Measurements from ENCODE around the gene PTF1A.

Gene PTF1A

DNA sequence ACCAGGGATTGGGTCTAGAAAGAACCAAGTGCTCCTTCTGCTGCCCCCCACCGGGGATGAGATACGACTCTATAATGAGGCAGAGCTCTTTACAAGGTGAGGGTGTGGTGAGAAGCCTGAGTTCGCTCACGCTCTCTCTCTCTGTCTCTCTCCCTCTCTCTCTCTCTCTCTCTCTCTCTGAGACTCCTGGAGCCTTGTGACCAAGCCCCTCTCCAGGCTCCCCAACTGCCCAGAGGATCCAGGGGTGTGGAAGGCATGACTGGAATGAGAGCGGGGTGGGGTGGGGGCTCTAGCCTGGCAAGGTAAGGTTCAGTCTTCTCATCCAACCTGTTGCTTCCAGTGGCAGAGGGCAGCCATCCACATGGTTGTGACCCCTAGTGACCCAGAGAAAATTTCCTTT, 3.1 kb upstream of the PTF1A start:
- no peak for DNase-seq

GRCh38 chr10:23190872-23191763, 994 bp upstream of the PTF1A start:
- no peak for DNase-seq

DNA sequence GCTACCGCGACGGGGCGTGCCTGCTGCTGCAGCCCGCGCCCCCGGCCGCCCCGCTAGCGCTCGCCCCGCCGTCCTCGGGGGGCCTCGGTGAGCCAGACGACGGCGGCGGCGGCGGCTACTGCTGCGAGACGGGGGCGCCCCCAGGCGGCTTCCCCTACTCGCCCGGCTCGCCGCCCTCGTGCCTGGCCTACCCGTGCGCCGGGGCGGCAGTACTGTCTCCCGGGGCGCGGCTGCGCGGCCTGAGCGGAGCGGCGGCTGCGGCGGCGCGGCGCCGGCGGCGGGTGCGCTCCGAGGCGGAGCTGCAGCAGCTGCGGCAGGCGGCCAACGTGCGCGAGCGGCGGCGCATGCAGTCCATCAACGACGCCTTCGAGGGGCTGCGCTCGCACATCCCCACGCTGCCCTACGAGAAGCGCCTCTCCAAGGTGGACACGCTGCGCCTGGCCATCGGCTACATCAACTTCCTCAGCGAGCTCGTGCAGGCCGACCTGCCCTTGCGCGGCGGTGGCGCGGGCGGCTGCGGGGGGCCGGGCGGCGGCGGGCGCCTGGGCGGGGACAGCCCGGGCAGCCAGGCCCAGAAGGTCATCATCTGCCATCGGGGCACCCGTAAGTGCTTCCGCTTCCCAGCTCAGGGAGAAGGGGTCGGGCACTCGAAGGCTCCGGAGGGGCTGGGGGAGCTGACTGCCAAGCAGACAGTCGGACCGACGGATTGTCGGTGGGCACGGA, 761 bp downstream of the PTF1A start:
- no peak for DNase-seq

- no peak for DNase-seq
Measured at GRCh38 chr10:23193435-23194074, 1.4 kb downstream of the PTF1A start.

GRCh38 chr10:23194471-23194965, 2.4 kb downstream of the PTF1A start:
- no peak for DNase-seq

DNA sequence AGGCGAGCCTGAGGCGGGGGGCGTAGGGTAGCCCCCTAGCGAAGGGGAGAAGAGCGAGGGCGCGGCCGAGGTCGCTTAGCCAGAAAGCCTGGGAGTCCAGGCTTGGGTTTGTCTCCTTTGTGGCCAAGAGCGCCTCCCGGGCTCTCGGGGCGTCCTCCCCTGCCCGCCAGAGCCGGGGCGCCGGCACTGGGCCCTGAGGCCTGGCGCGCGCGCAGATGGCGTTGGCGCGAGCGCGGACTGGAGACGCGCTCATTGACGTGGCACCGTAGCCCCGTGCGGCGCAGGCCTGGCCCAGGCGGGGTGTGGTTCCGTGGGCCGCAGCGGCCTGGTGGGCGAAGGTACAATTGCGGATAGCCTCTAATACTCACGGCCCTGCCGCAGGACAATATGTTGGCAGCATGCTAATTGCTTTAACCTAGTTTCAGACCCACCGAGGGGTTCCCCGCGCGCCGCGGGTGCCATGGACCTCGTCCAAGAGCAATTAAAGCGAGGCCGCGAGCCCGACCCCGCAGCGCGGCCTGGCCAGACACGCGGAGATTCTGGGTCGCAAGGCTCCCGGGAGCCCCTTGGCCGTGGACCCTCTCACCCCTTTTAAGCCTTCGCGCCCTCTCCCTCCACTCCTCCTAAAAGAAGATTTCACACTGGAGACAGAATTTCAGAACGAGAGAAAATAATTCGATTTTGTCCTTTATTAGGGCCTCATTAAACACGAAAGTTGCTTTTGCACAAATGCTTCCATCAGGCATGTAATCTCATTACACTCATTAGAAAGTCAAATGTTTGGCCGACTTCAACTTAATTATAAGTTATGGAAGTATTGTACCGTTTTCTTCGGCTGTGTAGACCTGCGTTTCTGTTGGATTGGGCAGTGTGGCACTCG, 3.1 kb downstream of the PTF1A start:
- DNase-seq, result no peak

DNA sequence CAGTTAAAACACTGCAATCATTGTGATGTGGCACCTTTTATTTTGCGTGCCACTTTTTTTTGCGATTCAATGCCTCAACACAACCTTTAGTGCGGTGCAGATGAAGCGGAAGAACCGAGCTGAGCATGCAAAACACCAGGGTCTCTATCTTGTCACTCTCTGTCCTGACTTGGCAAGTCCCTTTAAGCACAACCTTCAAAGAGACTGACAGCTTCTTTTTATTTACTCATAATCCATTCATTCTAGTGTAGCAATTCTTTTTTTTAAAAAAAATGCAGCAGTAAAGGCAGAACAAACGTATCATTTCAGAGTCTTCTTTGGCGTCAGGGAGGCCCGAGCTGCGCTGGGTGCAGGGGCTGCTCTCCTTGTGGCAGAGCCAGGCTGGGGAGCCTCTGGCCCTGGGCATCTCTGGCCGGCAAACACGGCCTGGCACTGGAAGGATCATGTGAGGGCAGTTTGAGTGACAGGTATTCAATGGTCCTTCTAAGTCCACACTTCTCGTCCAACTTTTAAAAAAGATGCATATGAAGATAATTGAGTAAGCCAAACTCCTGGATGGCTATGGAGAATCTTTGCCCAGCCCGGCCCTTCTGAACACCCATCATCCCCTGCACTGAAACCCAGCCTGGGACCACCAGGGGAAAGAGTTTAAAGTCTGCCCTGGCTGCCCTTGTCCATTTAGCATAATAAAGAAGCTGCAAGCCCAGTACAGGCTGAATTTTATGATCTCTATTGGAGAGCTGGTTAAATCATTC, 3.9 kb downstream of the PTF1A start:
- DNase-seq, result no peak

DNA sequence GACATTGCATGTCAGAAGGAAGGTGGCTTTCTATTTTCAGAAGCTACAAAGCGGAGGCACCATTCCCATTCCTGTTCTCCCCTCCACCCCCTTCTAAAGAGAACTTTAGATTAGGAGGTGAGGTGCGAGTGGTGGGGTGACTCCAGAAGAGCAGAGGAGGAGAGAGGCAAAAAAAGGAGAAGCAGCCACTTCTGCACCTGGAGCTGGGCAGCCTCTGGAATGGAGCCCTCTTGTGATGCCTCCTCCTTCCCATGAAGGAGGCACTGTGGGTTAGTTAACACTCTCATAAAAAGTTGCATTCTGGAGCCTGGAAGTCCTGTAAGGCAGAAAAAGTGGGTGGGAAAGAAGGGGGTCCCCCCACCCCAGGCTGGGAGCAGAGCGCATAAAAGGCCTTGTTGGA, 4.8 kb downstream of the PTF1A start:
- DNase-seq, result no peak

DNA sequence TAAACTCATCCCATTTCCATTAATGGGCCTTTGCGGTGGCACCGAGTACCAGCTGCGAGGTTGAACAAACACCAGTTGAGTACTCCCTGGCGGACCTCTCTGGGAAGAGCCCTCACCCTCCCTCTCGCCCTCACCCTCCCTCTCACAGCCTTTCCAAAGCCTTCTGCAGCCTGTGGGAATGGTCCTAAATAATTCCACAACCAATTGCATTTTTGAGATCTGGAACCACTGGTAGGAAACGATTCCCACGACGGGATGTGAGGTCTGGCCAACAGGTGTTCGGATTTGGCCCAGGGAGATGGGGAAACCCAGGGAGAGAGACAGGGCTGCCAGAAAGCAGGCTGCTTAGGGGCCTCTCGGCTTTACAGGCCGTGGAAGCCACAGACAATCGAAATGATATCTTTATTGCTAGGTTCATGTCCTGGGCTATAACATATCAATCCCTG, 5.3 kb downstream of the PTF1A start:
- no peak for DNase-seq

GRCh38 chr10:23198610-23198939, 6.5 kb downstream of the PTF1A start:
- DNase-seq, result no peak

GRCh38 chr10:23198940-23199767, 7.0 kb downstream of the PTF1A start:
- no peak for DNase-seq

DNA sequence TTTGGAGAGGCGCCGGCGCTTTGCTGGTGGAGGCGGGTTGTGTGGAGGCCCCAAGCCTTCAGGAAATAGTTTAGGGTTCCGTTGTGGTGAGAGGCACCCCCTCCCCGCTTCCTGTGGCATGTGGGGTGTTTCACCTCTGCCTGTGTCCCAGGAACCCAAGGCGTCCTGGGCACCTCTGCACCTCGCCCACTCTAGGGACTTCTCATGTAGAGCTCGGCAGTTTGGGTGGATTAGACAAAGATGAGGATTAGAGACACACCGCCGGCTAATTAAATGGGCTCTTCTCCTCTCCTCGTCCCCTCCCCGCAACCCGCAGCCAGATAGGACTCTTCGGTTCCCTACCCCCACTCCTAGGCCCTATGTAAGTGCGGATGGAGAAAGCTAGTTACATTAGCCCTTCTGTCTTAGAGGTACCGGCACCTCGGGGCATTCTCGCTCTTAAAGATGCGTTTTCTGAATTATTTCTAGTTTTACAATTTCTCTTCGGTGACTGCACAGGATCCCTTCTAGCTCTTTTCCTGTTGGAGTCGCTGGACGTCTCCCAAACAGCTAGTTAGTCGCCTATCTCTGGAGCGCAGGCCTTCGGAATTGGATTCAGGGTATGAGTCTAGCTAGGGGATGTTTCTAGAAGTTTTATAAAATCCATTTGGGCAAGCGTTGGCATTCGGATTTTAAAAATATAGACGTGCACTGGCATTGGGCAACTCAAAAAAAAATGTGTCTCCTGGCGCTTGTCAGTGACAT, 7.8 kb downstream of the PTF1A start:
- no peak for DNase-seq

DNA sequence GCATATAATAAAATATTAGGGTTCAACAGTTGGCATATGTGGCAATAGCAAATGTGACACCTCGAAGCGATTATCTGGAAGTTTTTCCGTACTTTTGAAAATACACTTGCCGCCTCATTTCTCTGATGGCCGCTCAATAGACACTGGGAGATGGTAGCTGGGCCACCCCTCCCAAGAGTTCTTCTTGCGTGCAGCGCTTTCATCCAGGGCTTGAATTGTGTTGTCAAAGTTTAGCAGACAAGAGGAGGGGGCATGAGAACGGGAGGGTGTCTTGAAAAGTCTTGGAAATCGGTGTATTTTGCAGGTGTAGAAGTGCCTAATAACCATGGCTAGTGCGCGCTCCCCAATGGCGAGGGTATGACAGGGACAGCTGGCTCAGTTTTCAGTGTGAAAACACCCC, 8.5 kb downstream of the PTF1A start:
- DNase-seq, result no peak

DNA sequence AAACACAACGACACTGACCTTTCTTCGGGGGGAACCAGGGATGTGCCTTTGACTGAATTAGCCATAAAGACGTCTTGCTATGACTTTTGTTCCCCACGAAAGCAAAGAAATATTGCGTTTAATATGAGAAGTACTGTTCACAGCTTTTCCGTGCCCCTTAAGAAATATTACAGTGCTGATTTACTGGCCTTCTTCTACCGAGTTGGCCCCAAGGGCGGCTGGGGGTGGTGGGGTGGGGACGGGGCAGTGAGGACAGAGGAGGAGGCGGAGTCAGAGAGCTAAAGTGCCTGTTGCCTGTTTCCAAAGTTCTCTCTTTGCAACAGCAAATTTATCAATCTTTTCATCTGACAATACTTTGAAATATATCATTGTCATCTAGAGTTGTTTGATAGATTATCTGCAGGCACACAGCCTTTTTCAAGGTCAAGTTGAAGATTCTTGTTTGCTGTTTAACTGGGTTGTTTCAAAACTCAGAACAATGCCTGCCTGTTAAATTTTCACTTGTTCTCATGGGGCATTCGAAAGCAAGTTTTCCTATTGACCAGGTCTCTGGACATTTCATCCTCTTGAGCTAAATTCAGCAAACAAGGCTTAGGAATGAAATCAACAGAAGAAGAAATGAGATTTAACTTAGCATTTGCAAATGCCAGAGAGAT, 9.0 kb downstream of the PTF1A start:
- DNase-seq, result no peak

- no peak for DNase-seq
Measured at GRCh38 chr10:23201837-23202236, 9.7 kb downstream of the PTF1A start.

- DNase-seq, result no peak
Measured at GRCh38 chr10:23202779-23203178, 10.7 kb downstream of the PTF1A start.

DNA sequence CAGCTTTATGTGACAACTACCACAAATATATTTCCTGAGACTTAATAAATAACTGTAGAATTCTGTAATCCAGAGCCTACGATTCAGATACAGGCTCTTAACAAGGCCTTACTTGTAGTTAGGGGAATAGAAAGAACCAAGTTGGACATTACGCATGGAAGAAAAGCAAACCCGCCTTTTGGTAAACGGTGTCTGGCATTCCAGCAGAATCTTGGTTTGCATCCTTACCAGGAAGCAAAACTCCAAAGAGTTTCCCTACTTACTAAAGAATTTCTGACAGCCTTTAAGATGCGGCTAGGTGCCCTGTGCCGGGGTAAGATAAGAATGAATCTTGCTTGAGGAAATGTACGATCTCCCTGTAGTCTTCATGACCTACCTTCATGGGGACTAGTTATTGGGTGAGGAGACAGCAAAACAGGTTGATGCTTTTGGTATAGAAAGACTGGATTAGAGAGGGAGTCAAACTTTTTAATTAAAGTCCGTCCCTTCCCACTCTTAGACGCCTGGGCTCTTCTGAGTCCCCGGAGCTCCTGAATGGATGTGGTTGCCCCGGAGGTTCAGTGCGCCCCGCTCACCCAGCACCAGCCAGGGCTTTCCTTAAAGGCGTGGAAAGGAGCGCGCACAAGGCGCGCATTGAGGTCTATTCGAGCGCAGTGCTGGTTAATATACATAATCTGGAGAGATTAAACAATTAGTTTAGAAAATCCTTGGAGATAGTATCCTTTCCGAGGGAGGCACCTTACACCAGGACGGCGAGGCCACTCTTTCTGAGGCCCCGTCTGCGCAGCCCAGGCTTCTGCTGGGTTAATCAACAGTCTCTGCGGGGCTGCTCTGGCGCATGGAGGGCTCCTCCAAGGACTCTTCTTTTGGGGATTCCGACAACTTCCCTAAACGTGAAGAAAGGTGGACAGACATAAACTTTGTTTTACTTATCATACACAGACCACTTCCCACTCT, 11.5 kb downstream of the PTF1A start:
- DNase-seq, result no peak

- no peak for DNase-seq
Measured at GRCh38 chr10:23204773-23205172, 12.7 kb downstream of the PTF1A start.

Measured in right forelimb (tissue), 1 donor.